ENCODE data around the gene COL9A2. TPM values are rescaled to one million over a fixed set of nuclear protein-coding genes. Genes with fewer than 3 reads are reported as not detected.

The COL9A2 gene
- polyA plus RNA-seq, 2 of the 4 experiments (the other 2 are of a cell fraction): 0.12 to 0.16 TPM

GRCh38 chr1:40338745-40339419, 21.8 kb upstream of the COL9A2 start:
- H3K4me3 ChIP-seq: peak overlapping the region; percentile 36
- H3K9me3 ChIP-seq: no peaks in the 10 kb centered on the region
- TF ChIP-seq CEBPB (IDR thresholded peaks at IDR 0.05): peak in 1 of 2 experiments; percentile 49; a peak in 1 of 4 replicates
- TF ChIP-seq RAD21 (conservative IDR thresholded peaks at IDR 0.05 in 1 of 2, IDR thresholded peaks at IDR 0.05 in 1 of 2): peak; percentile 86 to 94
- TF ChIP-seq CTCF (IDR thresholded peaks at IDR 0.05): peak; percentile 81
- 0 out of 2 replicates have a peak, but pooled peaks have one; percentile 26 for TF ChIP-seq REST (IDR thresholded peaks at IDR 0.05)
- TF ChIP-seq SMC3 (IDR thresholded peaks at IDR 0.05): peak; percentile 71
- TF ChIP-seq RNF2 (IDR thresholded peaks at IDR 0.05; ENCODE audit: borderline replicate concordance, low read depth): no peak
- H3K4me2 ChIP-seq: peak overlapping the region; percentile 93
- 7% methylated on average over 21 of the region's 21 CpGs for WGBS (ENCODE audit: missing lambda C conversion rate)
- H3K4me1 ChIP-seq: no peaks in the 10 kb centered on the region
- ATAC-seq: peak; percentile 86 to 95
- CTCF ChIA-PET: interaction anchor here (0.6 to 6.3 kb wide), 57 partner anchors 9 to 366 kb away, joined by 3 to 58 read pairs (median 4); partner anchors contain the start of genes COL9A2, RLF, SMAP2 and TMCO2
- no peak overlapping the region for H3K27ac ChIP-seq
- DNase-seq (ENCODE audit: low read depth in 1 of 2, low spot score in 1 of 2): peak; percentile 73 to 80
- no peak for FAIRE-seq
- POLR2A ChIA-PET: interaction anchor here (0.6 to 0.7 kb wide), 2 partner anchors 18 to 81 kb away, joined by 3 to 6 read pairs; partner anchors contain the start of gene ZMPSTE24

- TF ChIP-seq ZNF302 (CRISPR knock-in tag; IDR thresholded peaks at IDR 0.05) (no peak), MAFK (IDR thresholded peaks at IDR 0.05; ENCODE audit: partially characterized antibody) (no peak), CEBPB (IDR thresholded peaks at IDR 0.05) (no peak), HOXB5 (CRISPR knock-in tag; IDR thresholded peaks at IDR 0.05) (no peak), JUN (IDR thresholded peaks at IDR 0.05) (no peak), RCOR1 (IDR thresholded peaks at IDR 0.05; ENCODE audit: low read depth, low read length) (no peak), PBX3 (IDR thresholded peaks at IDR 0.05) (no peak), CBX8 (IDR thresholded peaks at IDR 0.05) (no peak), BCL3 (IDR thresholded peaks at IDR 0.05) (no peak), FOSL2 (IDR thresholded peaks at IDR 0.05) (no peak), FOSL2 (CRISPR knock-in tag; IDR thresholded peaks at IDR 0.05) (no peak)
- ChIA-PET POLR2A (no interaction called here), CTCF (interaction anchor here (1.1 to 6.3 kb wide), 17 partner anchors 10 to 365 kb away, joined by 3 to 58 read pairs (median 11); no protein-coding TSS in a partner anchor)
- Histone ChIP-seq H3K4me3 (no peak overlapping the region), H3K4me1 (no peaks in the 10 kb centered on the region), H3K27ac (no peak overlapping the region), H3K4me2 (no peak overlapping the region), H3K9me3 (no peaks in the 10 kb centered on the region)
- no peak for FAIRE-seq
- WGBS (ENCODE audit: missing lambda C conversion rate): 87% methylated on average over 8 of the region's 8 CpGs
- no peak for DNase-seq (ENCODE audit: low read depth in 1 of 2, low spot score in 1 of 2)
- ATAC-seq: no peak
Measured at GRCh38 chr1:40337443-40337842, 20.4 kb upstream of the COL9A2 start.

Measured in A549 (cell line).